ENCODE measurements around the gene EIF5AL1. TPM values are rescaled to one million over a fixed set of nuclear protein-coding genes. Genes with fewer than 3 reads are reported as not detected.
"Not testable (repeated sequence)": the region's sequence is repeated elsewhere in the genome, so short reads cannot be mapped to it uniquely, and the experiment has no call there.

EIF5AL1 gene
- total RNA-seq, 1 donor from 2014 or later, result 0.26 TPM

GRCh38 chr10:79517567-79517966 is 5.2 kb downstream of the EIF5AL1 start:
- not testable (repeated sequence) for DNase-seq (ENCODE audit: low read depth); H3K4me3 ChIP-seq (ENCODE audit: low read depth, low read length); H3K27me3 ChIP-seq (ENCODE audit: control insufficient read depth, insufficient read depth, low read length); FAIRE-seq; H3K36me3 ChIP-seq (ENCODE audit: control insufficient read depth, insufficient read depth, low read length)

DNA sequence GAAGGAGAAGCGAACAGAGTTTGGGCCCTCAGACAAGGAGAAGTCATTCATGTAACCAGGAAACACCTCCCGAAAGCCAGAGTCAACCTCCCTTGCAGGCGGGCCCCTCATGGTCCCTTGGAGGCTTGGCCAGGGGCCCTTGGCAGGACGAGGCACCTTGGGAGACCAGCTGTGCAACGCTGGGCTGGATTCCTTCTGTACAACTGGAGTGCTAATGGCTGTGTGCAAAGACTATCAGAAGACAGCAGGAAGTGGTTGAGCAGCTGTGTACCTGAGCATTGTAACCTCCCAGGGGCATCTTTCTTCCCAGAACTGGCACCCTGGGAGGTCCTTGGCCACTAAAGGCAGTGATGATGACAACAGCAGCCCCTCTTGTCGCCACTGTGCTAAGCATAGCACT is 9.4 kb downstream of the EIF5AL1 start:
- not testable (repeated sequence) for H3K27me3 ChIP-seq (ENCODE audit: control insufficient read depth, insufficient read depth, low read length); DNase-seq (ENCODE audit: low read depth); H3K4me3 ChIP-seq (ENCODE audit: low read depth, low read length); FAIRE-seq; H3K36me3 ChIP-seq (ENCODE audit: control insufficient read depth, insufficient read depth, low read length)

DNA sequence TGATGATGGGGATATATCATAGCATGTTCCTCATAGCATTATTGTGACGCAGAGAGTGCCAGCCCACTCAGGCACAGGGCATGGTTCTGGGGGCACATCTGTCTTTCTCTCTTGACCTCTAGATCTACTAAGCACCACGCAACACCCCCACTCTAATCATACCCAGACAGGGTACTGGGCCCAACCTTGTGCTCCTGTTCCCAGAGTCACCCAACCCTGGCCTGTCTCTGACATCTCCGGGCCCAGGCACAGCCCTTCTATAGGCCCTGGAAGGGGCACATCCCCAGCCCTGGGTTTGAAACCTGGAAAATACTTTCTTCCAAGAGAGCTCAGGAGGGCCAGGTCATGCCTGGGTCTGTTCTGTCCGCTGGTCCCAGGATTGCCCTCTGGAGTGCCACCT is 10.1 kb downstream of the EIF5AL1 start:
- FAIRE-seq, result peak; percentile 80
- not testable (repeated sequence) for DNase-seq (ENCODE audit: low read depth); H3K4me3 ChIP-seq (ENCODE audit: low read depth, low read length); H3K36me3 ChIP-seq (ENCODE audit: control insufficient read depth, insufficient read depth, low read length); H3K27me3 ChIP-seq (ENCODE audit: control insufficient read depth, insufficient read depth, low read length)

GRCh38 chr10:79523157-79523853 is 11.0 kb downstream of the EIF5AL1 start:
- peak; percentile 83 for FAIRE-seq
- H3K36me3 ChIP-seq (ENCODE audit: control insufficient read depth, insufficient read depth, low read length), result not testable (repeated sequence)

DNA sequence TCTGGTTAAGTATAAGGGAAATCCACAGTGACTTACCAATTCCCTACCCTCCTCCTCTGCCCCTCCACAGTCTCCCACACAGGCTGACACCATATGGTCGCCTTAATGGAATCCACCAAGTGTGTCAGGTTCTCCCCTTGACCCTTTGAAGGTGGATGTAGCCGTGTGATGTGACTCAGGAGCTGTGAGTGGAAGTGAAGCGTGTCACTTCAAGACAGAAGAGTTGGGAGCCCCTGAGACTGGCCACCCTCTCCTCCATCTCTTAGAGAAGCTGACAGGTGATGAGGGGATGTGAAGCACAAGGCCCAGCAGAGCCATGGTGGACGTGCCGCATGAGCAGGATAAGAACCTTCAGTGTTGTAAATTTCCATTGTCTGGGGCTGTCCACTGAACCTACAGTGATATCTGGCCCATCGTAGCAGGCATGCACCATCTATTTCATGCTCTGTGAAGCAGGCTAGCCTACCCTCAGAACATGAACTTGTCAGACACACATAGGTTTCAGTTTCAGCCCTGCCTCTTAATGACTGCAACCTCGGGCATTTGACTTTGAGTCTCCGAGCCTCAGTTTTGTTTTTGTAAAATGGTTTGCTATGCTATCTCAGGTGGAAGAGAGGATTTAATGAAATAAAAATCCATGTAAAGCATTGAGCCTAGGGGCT is 12.8 kb downstream of the EIF5AL1 start:
- not testable (repeated sequence) for DNase-seq (ENCODE audit: low read depth); H3K27me3 ChIP-seq (ENCODE audit: control insufficient read depth, insufficient read depth, low read length); H3K4me3 ChIP-seq (ENCODE audit: low read depth, low read length); H3K36me3 ChIP-seq (ENCODE audit: control insufficient read depth, insufficient read depth, low read length); FAIRE-seq

More at GRCh38 chr10:79523157-79523853, 11.0 kb downstream of the EIF5AL1 start:
- DNase-seq (ENCODE audit: low read depth); H3K4me3 ChIP-seq (ENCODE audit: low read depth, low read length); H3K27me3 ChIP-seq (ENCODE audit: control insufficient read depth, insufficient read depth, low read length): not testable (repeated sequence)

DNA sequence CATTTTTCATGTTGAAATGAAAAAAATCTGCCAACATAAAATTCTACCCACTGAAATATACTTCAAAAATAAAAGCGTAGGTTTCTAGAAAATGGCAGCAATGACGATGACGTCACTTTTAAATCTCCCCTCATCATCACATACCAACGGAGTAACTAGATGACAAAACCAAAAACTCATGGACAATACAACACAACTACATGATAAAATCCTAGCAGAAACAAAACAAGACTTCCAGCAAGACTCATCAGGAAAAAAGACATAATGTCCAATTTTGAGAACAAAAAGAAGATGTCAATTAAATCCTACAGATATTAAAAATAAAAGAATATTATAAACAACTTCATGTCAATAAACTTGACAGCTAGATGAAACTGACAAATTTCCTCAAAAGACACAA is 15.9 kb downstream of the EIF5AL1 start:
- not testable (repeated sequence) for FAIRE-seq; DNase-seq (ENCODE audit: low read depth); H3K27me3 ChIP-seq (ENCODE audit: control insufficient read depth, insufficient read depth, low read length); H3K4me3 ChIP-seq (ENCODE audit: low read depth, low read length); H3K36me3 ChIP-seq (ENCODE audit: control insufficient read depth, insufficient read depth, low read length)

DNA sequence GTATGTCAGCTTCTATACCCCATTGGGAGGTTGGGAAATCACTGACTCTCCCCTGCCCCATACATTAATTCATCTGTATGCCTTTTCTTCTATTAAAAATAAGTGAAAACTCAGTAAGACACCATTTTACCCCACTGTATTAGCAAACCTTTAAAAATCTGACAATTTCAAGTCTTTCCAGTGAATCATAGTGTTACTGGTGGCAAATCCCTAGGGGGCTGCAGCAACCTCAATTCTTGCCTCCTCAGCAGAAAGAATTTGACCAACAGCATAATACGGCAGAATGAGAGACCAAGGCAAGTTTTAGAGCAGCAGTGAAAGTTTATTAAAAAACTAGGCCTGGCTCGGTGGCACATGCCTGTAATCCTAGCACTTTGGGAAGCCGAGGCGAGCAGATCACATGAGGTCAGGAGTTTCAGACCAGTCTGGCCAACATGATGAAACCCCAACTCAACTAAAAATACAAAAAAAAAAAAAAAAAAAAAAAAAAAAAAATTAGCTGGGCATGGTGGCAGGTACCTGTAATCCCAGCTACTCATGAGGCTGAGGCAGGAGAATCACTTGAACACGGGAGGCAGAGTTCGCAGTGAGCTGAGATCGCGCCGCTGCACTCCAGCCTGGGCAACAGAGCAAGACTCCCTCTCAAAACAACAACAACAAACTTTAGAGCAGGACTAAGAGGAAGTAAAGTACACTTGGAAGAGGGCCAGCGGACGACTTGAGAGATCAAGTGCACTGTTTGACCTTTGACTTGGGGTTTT is 21.0 kb downstream of the EIF5AL1 start:
- H3K36me3 ChIP-seq (ENCODE audit: control insufficient read depth, insufficient read depth, low read length); H3K4me3 ChIP-seq (ENCODE audit: low read depth, low read length); DNase-seq (ENCODE audit: low read depth); FAIRE-seq; H3K27me3 ChIP-seq (ENCODE audit: control insufficient read depth, insufficient read depth, low read length): not testable (repeated sequence)

DNA sequence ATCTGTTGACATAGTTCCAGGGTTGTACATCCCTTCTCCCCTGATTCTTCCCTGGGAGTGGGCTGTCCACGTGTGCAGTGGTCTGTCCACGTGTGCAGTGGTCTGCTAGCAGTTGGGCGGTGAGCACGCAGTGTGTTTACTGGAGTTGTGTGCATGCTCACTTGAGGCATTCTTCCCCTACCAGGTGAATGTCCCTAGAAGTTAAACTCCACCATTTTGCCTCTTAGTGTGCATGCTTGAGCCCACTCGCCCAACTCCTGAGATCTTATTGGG is 21.5 kb downstream of the EIF5AL1 start:
- not testable (repeated sequence) for DNase-seq (ENCODE audit: low read depth); H3K4me3 ChIP-seq (ENCODE audit: low read depth, low read length); H3K36me3 ChIP-seq (ENCODE audit: control insufficient read depth, insufficient read depth, low read length); H3K27me3 ChIP-seq (ENCODE audit: control insufficient read depth, insufficient read depth, low read length)
- peak; percentile 36 for FAIRE-seq

GRCh38 chr10:79538311-79538710 is 26.0 kb downstream of the EIF5AL1 start:
- FAIRE-seq; H3K36me3 ChIP-seq (ENCODE audit: control insufficient read depth, insufficient read depth, low read length); DNase-seq (ENCODE audit: low read depth): not testable (repeated sequence)

GRCh38 chr10:79540930-79541329 is 28.6 kb downstream of the EIF5AL1 start:
- H3K27me3 ChIP-seq (ENCODE audit: control insufficient read depth, insufficient read depth, low read length); H3K4me3 ChIP-seq (ENCODE audit: low read depth, low read length); H3K36me3 ChIP-seq (ENCODE audit: control insufficient read depth, insufficient read depth, low read length); DNase-seq (ENCODE audit: low read depth); FAIRE-seq: not testable (repeated sequence)

More at GRCh38 chr10:79538311-79538710, 26.0 kb downstream of the EIF5AL1 start:
- not testable (repeated sequence) for H3K4me3 ChIP-seq (ENCODE audit: low read depth, low read length); H3K27me3 ChIP-seq (ENCODE audit: control insufficient read depth, insufficient read depth, low read length)

GRCh38 chr10:79542626-79543025 is 30.3 kb downstream of the EIF5AL1 start:
- Histone ChIP-seq H3K27me3 (ENCODE audit: control insufficient read depth, insufficient read depth, low read length) (no peaks in the 10 kb centered on the region), H3K36me3 (ENCODE audit: control insufficient read depth, insufficient read depth, low read length) (no peaks in the 10 kb centered on the region), H3K4me3 (ENCODE audit: low read depth, low read length) (no peak overlapping the region)
- TF ChIP-seq CTCF (IDR thresholded peaks at IDR 0.05; ENCODE audit: insufficient read depth, low read length, severe bottlenecking), result no peak
- DNase-seq (ENCODE audit: low read depth) (no peak), FAIRE-seq (no peak)

GRCh38 chr10:79544408-79544807 is 32.1 kb downstream of the EIF5AL1 start:
- not testable (repeated sequence) for H3K27me3 ChIP-seq (ENCODE audit: control insufficient read depth, insufficient read depth, low read length); H3K4me3 ChIP-seq (ENCODE audit: low read depth, low read length); FAIRE-seq; DNase-seq (ENCODE audit: low read depth); H3K36me3 ChIP-seq (ENCODE audit: control insufficient read depth, insufficient read depth, low read length)

DNA sequence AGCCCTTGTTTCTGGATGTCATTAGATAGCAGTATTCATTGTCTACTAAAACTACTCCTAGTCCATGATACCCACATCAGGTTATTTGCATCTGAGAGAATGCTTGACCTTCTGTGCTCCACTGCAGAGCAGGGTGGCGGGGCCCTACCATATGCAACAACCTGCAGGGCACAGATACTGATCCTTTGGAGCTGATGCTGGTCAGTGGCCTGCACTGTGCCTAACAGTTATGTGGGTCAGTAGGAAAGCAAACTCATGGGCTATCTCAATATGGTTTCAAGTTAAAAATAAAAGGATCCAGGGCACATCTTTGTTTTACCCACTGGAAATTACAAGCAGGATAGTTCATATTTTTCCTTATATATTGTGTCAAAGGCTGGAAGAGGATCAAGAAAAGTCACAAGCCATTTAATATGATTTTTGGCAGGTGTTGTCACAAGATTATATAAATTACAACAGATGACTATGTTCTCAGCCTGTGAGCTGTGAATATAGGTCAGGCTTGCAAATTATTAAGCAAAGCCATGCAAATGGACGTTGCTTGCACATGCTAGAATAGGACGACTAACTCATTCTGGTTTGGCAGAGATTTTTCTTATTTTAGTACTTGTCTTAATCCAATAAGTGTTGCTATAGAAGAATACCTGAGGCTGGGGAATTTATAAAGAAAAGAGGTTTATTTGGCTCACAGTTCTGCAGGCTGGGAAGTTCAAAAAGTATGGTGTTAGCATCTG is 32.8 kb downstream of the EIF5AL1 start:
- not testable (repeated sequence) for FAIRE-seq; H3K4me3 ChIP-seq (ENCODE audit: low read depth, low read length); H3K27me3 ChIP-seq (ENCODE audit: control insufficient read depth, insufficient read depth, low read length); DNase-seq (ENCODE audit: low read depth); H3K36me3 ChIP-seq (ENCODE audit: control insufficient read depth, insufficient read depth, low read length)
